ENCODE results near the gene C14orf93.

C14orf93 gene

DNA sequence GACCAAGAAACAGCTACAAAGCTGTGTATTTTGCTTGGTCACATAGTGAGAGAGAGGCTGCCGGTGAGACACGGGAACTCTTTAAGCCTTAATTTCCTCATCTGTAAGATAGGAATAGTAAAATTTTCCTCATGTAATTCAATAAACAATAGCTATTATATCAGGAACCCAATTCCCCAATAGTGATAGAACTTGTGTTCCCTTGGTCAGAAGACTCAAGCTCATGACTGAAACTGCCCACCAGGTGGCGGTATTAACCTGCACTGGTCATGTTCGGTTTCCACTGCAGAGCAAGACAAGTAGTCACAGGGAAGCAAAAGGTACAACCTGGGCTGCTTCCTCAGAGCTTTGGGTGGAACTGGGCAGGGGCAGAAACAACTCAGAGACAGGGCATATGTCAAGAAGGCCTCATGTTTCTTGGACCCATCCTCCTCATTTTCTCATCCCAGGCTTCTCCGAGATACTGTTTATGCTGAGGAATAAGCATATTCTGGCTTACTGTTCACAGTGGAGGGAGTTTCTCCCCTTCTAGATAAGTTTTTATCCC is 23.4 kb downstream of the C14orf93 start:
- no peak for FAIRE-seq

DNA sequence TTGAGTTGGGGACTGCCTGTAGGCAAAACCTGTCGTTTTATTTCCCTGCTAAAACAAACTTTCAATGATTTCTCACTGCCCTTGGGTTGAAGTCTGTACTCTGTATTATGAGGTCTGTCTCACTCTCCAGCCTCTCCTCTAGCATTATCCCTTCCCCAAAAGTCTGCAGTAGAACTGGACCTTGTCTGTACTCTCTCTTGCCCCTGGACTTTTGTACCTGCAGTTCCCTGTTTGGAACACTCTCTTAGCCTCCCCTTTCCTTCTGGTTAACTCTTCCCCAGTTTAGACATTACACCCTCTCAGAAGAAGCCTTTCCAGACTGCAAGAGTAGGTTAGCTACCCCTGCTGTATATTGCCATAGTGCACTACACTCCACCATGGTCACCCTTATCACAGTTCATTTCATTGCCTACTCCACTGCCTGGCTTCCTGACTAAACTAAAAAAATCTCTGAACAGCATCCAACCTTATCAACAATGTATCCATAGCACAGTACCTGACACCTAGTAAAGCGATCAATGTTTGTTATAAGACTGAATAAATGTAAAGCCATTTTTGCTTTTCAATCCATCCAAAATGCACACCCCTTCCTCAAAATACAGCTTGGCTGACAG is 23.9 kb downstream of the C14orf93 start:
- FAIRE-seq, result no peak

DNA sequence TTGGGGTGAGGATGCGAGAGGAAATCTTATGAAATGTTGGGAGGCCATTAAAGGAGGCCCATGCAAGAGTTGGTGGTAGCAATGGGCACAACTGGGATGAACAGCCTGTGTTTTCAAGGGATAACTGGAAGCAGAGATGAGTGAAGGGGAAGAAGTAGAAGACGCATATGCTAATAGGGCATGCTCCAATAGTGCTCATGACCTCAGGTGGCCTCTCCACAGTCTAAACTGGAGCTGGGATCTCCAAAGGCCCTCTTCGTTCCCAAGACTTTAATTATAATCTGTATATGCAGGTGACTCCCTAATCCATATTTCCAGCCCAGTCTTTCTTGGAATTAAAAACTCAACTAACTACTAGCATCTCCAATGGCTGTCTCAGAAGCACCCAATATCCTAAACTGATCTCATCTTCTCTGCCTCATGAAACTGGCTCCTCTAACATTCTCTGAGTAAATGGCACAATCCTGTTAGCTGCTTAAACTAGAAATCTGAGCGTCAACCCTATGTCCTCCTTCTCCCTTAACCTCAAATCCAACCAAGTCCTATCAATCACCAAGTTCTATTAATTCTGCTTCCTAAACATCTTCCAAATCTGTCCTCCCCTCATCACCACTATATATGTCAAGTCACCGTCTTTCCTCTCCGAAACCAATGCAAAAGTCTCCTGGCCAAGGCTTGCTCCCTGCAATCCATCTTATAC is 24.8 kb downstream of the C14orf93 start:
- no peak for FAIRE-seq

DNA sequence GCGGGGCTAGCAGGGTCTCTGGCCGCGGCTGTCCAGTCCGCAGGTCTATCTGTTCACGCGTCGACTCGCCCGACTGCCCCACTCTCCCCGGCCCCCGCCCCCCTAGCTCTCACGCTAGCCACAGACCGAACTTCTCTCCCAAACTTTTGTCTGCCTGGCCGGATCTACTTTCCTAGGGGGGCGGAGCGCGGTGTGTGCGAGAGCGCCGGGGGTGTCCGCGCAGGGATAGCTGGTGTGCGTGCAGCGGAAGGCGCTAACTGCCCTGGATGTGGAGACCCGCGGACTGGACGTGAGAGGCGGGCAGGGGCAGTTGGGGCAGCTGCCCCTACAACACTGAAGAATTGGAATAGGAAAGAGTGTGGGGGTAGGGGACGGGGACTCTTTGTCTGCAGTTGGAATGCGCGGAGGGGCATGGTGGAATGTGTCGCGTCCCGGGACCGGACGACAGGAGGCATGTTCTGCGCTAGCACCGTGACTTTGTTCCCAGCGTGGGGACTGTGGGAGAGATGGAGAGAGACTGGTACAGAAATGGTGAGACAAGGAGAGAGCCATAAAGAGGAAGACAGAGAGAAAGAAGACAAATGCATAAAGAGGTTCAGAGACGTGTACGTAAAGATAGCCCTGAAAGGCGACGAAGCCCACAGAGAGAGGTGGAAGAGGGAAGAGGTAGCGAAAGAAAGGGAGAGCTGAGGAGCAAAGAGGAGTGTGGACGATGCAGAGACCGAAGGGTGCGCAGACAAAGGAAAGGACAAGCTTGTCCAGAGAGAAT is 27.3 kb downstream of the C14orf93 start, which contains the start of gene AJUBA:
AJUBA (minus strand) TSS at position 75 of the 769 bp plus-strand sequence. CDS start 285 bp downstream, outside the sequence.
- FAIRE-seq, result no peak

DNA sequence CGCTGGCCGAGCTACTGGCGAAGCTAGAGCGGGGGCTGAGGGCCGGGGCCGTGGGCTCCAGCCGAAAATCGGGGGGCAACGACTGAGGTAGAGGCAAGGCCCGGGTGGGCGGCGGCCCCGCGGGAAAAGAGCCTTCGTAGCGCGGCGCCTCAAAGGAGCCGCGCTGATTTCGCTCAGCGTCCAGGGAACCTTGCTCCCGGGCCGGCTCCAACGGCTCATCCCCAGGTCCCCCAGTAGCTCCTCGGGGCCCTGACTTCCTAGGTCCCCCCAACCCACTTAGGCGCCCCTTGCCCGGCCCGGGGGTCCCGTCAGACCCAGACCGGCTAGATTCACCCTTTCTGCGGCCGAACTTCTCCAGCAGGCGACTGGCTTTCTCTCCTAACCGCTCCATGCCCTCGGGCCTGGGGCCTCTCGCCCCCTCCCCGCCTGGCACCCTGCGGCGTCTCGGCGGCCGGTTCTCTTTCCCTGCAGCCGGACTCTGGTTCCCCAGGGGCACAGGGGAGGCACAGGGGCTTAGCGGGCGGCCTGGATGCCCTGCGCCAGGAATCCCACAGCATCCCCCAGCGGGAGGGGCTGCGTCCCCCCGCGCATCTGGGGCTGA is 28.0 kb downstream of the C14orf93 start:
- no peak for FAIRE-seq

DNA sequence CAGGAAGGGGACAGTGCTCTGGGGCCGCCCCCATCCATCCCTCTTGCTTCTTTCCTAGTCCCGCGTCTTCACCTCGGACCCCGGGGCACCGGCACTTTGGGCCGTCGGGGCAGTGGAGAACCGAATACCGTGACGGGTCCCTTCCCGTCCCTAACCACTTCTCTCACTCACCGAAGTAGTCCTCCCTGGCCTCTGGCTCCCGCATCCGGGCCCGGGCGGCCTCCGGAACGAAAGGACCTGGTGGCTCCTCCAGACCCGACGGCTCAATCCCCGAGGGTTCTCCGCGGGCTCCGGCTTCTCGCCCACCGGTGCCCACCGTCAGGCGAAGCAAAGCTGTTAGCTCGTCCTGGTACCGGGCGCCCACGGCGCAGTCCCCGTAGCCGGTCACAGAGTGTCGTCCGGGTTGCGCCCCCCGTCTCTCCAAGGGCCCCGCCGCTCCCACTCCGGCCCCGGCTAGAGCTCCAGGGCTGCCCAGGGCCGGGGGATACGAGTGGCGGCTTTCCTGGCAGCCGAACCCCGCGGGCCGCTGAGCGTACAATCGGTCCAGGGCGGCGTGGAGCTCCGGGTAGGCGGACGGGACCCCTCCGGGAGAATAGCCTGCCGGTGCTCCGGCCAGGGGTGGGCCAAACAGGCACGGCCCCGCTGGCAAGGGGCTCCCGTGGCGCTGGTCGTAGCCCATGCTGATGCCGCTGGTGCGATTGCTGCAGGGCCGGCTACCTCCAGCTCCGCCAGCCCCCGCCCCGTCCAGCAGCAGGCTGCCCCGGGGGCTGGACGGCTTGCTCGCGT is 28.7 kb downstream of the C14orf93 start:
- no peak for FAIRE-seq

DNA sequence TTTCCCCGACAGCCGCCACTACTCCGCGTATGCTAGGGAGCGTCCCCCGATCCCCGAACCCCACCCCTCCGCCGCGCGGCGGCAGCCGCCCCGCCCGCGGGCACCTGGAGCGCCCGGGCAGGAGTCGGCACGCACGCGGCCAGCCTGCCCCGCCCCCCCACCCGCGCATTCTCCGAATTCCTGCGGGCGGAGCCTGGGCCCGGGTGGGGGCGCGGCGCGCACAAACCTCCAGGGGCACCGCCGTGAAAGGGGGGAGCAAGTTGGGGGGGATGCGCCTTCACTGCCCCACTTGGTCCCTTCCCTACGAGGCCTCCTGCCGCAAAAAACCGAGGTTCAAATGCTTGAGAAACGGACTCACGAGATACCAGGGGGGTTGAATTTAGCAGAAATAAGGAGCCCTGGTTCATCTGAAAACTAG is 29.3 kb downstream of the C14orf93 start:
- no peak for FAIRE-seq

DNA sequence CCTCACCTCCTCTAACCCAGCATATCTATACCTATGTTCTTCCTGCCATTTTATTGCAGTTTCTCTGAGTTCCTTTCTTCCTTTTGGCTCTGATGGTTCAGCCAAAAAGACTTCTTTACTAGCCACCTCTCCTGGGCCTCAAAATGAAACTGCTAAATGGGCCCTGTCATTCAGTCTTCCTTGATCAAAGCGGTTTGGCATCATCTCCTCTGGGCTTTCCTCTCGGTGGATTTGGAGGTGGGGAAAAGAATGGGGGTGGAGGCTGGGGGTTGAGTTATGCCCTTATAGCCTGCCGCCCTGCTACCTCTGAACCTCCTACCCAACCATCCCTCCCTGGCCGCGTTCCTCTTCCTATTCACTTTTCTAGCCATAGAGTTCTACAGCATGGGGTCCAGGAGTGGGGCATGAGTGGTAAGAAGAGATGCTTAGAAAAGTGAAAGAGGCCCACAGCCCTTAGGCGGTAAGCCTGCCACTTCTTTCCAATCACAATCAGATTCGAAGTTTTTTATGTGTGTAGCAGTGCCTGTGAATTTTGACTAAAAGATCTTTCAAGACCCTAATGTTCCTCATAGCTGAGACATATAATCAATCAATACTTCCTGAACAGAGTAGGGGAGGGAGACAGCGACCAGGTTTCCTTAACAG is 30.1 kb downstream of the C14orf93 start:
- FAIRE-seq, result no peak

DNA sequence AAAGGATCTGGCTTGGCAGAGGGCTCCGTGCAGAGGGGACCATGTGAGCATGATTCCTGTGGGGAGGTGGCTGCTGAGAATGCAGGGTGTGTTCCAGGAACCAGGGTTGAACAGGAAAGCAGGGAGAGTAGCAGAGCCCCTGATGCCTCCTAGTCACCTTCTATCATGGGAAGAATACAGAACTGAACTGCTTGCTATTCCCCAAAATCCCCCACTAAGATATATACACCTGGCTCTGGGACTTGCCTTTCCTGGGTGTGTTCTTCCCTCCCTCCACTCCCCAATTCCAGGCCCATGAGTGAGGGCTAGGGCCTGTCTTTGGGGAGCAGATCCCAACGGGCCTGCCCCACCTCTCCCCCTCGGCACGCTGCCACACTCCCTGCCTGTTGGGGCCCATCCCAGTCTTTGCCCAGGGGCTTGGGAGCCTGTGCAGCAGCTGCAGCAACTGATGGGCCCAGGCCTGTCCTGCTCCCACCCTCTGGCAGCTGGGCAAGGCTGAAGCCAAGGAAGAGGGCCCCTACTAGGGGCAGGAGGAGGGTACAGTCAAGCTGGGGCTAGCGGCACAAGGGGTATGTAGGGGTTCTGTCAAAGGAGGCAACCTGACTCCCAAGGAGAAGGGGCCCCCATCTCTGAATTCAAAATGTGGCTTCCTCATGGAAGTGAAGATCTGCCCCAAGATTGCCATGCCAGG is 30.8 kb downstream of the C14orf93 start:
- FAIRE-seq, result no peak

DNA sequence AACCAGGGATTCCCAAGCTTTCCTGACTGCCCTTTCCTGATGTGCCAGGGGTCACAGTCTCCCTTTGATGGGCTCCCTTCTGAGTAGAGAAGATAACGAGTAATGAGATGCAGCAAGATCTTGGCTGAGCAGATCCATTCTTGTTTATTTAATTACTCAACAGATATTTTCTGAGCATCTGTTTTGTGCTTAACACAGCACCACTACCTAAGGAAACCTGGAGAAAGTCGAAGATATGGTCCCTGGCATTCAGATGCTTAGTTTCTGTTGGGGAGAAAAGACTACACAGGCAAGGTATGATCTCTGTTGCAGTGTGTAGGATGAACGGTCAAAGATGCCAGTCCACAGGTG is 31.5 kb downstream of the C14orf93 start:
- FAIRE-seq, result no peak

DNA sequence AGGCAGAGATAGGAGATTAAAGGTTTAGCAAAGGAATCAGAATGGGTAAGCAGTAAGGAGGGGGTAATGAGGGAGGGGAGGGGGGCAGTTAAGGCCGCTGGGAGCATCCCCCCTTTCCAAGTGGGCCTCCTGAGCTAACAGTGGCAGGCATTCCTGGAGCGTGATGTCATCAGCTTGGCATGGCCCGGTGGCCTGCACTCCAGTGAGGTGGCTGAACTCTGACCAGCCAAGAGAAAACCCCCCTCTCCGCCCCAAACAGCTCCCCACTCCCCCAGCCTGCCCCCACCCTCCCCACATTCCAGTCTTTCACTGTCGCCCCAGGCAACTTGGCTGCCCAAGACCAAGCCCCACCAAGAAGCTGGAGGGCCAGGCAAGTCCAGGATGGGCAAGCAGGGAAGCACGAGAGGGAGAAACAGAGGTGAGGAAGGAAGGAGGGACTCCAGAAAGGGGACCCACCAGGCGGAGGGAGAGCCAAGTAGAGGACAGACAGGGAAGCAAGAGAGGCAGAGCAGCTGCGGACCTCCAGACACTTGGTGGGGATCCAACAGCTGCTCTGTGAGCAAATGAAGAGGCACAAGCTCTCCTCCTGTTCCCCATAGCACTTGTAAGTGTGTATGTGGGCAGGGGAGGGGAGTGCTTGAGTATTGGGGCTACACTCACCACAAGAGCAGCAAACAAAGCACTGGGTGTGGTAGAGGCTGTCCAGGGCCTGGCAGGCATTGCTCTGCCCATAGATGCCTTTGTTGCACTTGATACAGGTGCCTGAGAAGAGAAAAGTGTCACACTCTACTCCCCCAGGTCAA is 32.1 kb downstream of the C14orf93 start:
- FAIRE-seq, result no peak

DNA sequence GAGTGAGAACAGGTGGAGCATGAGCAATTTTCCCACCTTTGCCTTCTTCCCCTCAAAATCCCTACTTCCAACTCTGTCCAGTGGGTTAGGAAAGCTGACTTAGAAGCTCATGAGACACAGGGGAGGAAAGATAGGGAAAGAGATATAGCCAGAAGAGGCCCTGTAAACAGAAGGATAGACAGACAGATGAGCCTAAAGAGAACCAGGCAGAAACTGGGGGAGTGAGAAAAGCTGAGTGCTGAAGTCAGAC is 32.6 kb downstream of the C14orf93 start:
- FAIRE-seq, result no peak

DNA sequence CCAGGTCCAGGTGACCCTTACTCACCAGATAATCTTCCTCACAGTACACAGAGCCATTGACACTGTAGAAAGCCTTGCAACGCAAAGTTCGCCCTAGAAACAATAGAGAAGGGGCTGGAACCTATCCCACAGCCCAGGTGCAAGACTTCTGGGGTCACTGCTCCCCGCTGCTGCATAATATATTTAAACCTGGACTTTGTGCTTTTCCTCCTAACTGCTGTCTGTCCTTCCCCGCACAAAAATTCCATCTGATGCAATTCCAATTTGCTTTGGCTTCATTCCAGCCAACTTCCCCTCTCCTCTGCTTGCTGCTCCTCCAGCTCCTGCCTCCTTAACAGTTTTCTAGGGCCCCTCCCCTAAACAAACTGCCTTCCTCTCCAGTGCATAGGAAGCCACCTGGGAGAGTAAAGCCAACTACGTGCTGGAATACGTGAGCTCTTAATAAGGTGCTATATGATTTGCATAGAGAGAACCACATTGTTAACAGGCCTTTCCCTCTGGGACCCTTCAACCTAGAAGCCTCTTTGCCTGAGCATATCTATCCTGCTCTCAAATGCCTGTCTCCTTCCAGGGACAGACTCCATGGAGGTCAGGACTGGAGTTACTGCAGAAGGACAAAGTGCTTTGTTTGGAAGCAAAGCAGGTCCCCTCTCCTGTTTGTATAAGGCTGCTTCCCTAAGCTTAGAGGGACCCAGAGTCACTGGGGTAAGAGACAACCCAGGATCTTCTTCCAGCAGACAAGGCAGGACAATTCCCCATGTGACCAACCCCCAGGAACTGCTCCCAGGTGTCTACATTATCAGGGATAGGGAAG is 33.1 kb downstream of the C14orf93 start:
- no peak for FAIRE-seq

DNA sequence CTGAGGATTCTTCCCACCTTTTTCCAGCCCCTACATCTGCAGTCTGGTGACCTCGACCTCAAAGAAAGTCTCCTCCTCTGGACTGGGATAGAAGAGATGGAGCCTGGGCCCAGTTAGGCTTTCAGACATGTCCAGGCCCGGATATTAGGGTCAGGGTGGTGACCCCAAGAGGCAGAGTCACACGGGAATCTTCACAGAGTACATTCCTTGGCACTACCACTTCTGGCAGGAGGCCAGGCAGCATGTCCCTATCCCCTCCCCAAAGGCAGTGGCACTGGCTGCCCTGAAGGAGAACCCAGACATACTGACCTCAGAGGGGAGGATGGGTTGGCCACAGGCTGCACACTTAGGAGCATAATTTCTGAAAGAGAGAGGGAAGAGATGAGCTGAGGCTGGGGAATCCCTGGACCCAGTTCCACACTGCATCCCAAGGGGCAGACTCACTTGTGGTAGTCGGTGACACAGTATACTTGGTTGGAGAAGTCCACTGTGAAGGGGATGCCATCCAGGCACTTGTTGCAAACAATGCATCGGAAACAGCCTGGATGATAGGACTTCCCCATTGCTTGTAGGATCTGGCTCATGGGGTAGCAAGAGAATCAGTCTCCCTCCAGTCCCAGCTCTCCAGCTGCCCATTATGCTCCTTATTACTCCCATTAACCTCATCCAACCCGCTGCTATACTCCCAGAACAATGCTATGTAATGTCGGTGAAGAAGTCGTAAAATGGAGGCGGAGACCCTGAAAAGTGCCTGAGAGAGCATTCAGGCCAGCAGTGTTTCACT is 35.2 kb downstream of the C14orf93 start:
- no peak for FAIRE-seq

DNA sequence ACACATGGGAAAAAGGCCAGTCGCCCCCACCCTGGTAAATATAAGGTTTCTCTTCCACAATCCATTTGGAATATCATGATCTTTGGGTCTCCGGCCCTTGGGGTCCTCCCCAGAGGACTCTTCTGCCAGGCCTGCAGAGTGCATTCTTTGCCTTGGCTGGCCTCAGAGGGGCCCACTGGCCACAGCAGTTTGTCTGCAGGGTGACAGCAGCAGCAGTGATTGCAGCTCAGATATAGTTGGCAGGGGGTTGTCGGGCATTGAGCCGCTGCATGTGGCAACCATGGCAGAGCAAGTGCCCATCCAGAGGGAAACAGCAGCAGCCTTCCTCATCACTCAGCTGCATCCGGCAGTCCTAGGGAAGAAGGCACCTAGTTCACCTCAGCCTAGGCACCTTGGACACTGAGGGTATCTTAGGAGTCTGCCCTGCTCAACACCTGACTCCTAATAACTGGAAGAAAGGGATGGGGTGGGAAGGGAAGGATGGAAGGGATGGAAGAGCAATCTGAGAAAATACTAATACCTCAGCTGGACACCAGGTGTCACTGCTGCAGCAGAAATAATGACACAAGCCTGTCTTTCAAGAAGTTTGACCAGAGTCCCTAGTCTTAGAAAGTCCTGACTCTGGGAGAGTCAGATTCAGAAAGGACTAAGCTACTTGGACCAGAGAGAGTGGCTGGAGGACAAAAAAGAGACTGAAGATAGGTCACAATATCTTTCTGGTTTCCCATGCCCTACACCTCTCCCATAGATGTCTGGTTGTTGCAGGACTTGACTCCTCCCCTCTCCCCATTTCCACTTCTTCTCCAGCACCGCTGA is 36.5 kb downstream of the C14orf93 start:
- peak; percentile 53 for FAIRE-seq

DNA sequence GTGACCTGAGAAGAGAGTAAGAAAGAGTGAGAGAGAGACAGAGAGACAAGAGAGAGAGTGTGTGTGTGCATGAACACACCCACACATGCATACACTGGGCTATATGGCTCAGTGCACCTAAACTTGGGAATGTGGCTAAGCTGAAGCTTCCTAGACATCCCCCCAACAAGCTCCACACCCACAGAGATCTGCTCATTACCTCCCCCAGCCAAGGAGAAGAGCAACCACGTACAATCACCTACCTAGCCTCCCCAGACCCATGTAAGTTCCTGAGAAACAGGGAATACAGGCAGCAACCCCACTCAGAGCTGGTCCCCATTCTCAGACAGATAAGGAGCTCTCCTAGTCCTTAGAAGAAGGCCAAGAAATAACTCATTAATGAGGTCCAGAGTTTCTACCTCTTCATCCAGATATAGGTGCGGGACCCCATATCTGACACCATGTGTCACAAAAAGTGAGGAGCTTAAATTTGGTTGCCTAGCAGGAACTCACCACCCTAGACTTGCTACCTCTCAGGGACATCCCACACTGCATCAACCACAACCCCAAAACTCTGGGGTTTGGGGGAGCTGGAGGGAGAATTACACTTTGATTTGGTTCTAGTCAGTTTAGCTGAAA is 37.5 kb downstream of the C14orf93 start:
- no peak for FAIRE-seq

DNA sequence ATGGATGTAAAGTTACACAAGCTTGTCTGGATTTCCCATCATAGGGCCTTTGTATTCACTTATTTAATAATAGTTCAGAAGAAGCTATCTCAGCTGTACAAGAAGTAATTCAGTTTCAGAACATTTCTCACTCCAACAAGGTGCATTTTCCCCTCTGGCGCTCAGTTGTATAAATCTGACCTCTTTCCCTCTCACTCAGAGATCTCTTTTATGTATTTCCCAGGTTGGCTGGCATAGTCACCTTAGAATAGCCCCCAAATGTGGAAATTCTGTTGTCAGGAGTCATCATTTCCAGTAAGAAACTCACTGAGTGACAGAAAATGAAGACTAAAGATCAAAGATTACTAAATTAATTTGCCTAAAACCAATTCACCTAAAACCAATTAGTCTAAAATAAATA is 38.8 kb downstream of the C14orf93 start:
- FAIRE-seq, result no peak
